ENCODE data around the gene P2RY6. TPM values are rescaled to one million over a fixed set of nuclear protein-coding genes. Genes with fewer than 3 reads are reported as not detected.
A peak's percentile ranks its signal among the peaks of the same experiment; 100 is the strongest.

Gene P2RY6
- total and polyA plus RNA-seq, 8 donors = 0.24 to 4.1 (median 0.98) TPM; not detected in 1

- ATAC-seq (no peak), FAIRE-seq (no peak), DNase-seq (peak in 1 of 6 donors; percentile 13)
- no peaks in the 10 kb centered on the region for H3K36me3 ChIP-seq
- H3K27ac ChIP-seq = no peak overlapping the region
- no peak for TF ChIP-seq CTCF (IDR thresholded peaks at IDR 0.05)
- intact Hi-C loops (cut with DNase I) = no loop called here
- peaks cover 0 to 1% (median 0%) of the 10 kb centered on the region in 3 donors for H3K4me1 ChIP-seq
- no peaks in the 10 kb centered on the region for H3K9me3 ChIP-seq
- WGBS, 2 donors = 85 to 95% methylated on average over 3 of the region's 3 CpGs
- H3K4me3 ChIP-seq = no peak overlapping the region
- peaks cover 0 to 9% (median under 1%) of the 10 kb centered on the region in 4 donors for H3K27me3 ChIP-seq
These were observed 12.6 kb upstream of the P2RY6 start for GRCh38 chr11:73259406-73260126.

GRCh38 chr11:73260127-73260457, 12.0 kb upstream of the P2RY6 start:
- intact Hi-C loops (cut with DNase I) = no loop called here
- FAIRE-seq = no peak
- no peak for ATAC-seq
- H3K27ac ChIP-seq = no peak overlapping the region
- no peak for TF ChIP-seq CTCF (IDR thresholded peaks at IDR 0.05)
- H3K36me3 ChIP-seq = no peaks in the 10 kb centered on the region
- peaks cover 0 to 3% (median 0%) of the 10 kb centered on the region in 3 donors for H3K4me1 ChIP-seq
- no peaks in the 10 kb centered on the region for H3K9me3 ChIP-seq
- no peak for DNase-seq
- H3K4me3 ChIP-seq = no peak overlapping the region
- peaks cover 0 to 14% (median 2%) of the 10 kb centered on the region in 4 donors for H3K27me3 ChIP-seq

DNA sequence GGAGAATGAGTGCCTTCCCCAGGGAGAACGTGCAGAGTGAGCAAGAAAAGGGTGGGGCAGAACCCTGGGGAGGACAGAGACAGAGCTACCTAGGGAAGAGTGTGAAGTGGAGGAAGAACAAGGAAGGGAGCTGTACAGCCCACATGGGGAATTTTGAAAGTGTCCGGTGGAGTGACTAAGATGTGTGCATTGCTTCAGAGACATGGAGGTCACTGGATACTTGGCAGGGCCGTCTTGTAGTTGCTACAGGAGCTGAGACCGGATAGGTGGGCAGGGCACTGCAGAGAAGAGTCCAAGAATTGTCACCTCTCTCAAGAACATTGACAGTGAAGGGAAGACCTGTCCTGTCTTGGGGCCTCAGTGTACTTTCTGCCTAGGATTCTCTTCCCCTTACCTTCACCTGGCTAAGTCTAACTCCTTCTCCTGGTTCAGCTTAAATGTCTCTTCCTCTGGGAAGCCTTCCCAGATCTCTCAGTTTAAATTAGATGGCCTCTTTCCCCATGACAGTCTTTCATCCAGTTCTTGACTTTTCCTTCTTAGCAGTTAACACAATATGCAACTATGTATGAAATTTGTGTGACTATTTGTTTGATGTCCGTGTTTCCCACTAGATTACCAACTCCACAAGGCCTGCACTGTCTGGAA, 9.2 kb upstream of the P2RY6 start:
- Histone ChIP-seq H3K27ac (no peak overlapping the region), H3K9me3 (no peaks in the 10 kb centered on the region), H3K36me3 (no peaks in the 10 kb centered on the region), H3K4me1 (peaks cover 0 to 3% (median 0%) of the 10 kb centered on the region in 3 donors), H3K27me3 (peaks cover 0 to 15% (median 2%) of the 10 kb centered on the region in 4 donors), H3K4me3 (no peak overlapping the region)
- intact Hi-C loops (cut with DNase I) = no loop called here
- DNase-seq = no peak
- no peak for ATAC-seq
- 65 to 77% methylated on average over 5 of the region's 5 CpGs for WGBS, 2 donors
- FAIRE-seq = no peak
- no peak for TF ChIP-seq CTCF (IDR thresholded peaks at IDR 0.05)

DNA sequence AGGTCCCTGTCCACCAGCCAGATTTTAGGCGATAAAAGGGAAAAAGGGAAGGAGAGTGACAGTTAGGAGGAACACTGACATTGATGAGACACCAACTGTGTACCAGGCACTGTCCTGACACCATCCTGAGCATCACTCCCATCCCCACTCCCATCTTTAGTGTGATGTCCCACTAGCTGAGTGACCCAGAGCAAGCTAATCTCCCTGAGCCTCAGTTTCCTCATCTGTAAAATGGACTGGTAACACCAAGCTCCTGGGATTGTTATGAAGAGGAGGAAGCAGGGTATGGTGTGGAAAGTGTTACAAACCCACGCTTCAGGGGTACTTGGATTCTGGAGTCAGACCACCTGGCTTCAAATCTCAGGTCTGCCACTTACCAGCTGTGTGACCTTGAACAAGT, 8.5 kb upstream of the P2RY6 start:
- 68 to 83% methylated on average over 2 of the region's 2 CpGs for WGBS, 2 donors
- H3K27ac ChIP-seq = no peak overlapping the region
- H3K4me1 ChIP-seq = peaks cover 0 to 3% (median 0%) of the 10 kb centered on the region in 3 donors
- DNase-seq = no peak
- H3K9me3 ChIP-seq = no peaks in the 10 kb centered on the region
- FAIRE-seq = no peak
- no peak for ATAC-seq
- H3K36me3 ChIP-seq = no peaks in the 10 kb centered on the region
- no peak for TF ChIP-seq CTCF (IDR thresholded peaks at IDR 0.05)
- H3K4me3 ChIP-seq = no peak overlapping the region
- intact Hi-C loops (cut with DNase I) = no loop called here
- H3K27me3 ChIP-seq = peaks cover 0 to 15% (median 2%) of the 10 kb centered on the region in 4 donors

- FAIRE-seq (no peak), ATAC-seq (no peak), DNase-seq (peak in 1 of 6 donors; percentile 16)
- no peak overlapping the region for H3K4me3 ChIP-seq
- H3K27me3 ChIP-seq = peaks cover 0 to 15% (median 2%) of the 10 kb centered on the region in 4 donors
- no peaks in the 10 kb centered on the region for H3K36me3 ChIP-seq
- 75 to 90% methylated on average over 4 of the region's 4 CpGs for WGBS, 2 donors
- intact Hi-C loops (cut with DNase I) = no loop called here
- H3K9me3 ChIP-seq = no peaks in the 10 kb centered on the region
- TF ChIP-seq CTCF (IDR thresholded peaks at IDR 0.05) = no peak
- no peak overlapping the region for H3K27ac ChIP-seq
- peaks cover 0 to 3% (median 0%) of the 10 kb centered on the region in 3 donors for H3K4me1 ChIP-seq
These were observed 6.8 kb upstream of the P2RY6 start for GRCh38 chr11:73265278-73265810.

Data from pancreas (tissue), 10 donors.